Stimulated activated CD4-positive, alpha-beta T cell treated with anti-CD3 and anti-CD28 coated beads, Interleukin-15, amount 100 ng/mL, for 24 hours (primary cell): Measurements from ENCODE around the gene C11orf24.
A peak's percentile ranks its signal among the peaks of the same experiment; 100 is the strongest.
"Not testable (repeated sequence)": the region's sequence is repeated elsewhere in the genome, so short reads cannot be mapped to it uniquely, and the experiment has no call there.

Source experiments
- DNase-seq: peaks from one replicate; pipeline ENCODE4 v3.0.0-alpha.2; 2020

C11orf24 gene

GRCh38 chr11:68298659-68299516 lies 27.1 kb upstream of the C11orf24 start:
- no peak for DNase-seq

GRCh38 chr11:68297812-68298658 lies 26.3 kb upstream of the C11orf24 start:
- DNase-seq: peak; percentile 78

- no peak for DNase-seq
These were observed 25.7 kb upstream of the C11orf24 start for GRCh38 chr11:68297494-68297811.

- no peak for DNase-seq
These were observed 25.2 kb upstream of the C11orf24 start for GRCh38 chr11:68297052-68297378.

GRCh38 chr11:68296344-68297051 lies 24.7 kb upstream of the C11orf24 start:
- no peak for DNase-seq

GRCh38 chr11:68295940-68296339 lies 24.2 kb upstream of the C11orf24 start:
- no peak for DNase-seq

- no peak for DNase-seq
These were observed 23.5 kb upstream of the C11orf24 start for GRCh38 chr11:68295271-68295670.

- DNase-seq: no peak
These were observed 21.9 kb upstream of the C11orf24 start for GRCh38 chr11:68293708-68294107.

GRCh38 chr11:68289456-68289855 lies 17.7 kb upstream of the C11orf24 start:
- no peak for DNase-seq

- no peak for DNase-seq
These were observed 15.6 kb upstream of the C11orf24 start for GRCh38 chr11:68287419-68287818.

- not testable (repeated sequence) for DNase-seq
These were observed 12.8 kb upstream of the C11orf24 start for GRCh38 chr11:68284588-68284987.

GRCh38 chr11:68282861-68283230 lies 11.1 kb upstream of the C11orf24 start:
- no peak for DNase-seq

- peak; percentile 69 for DNase-seq
These were observed 10.5 kb upstream of the C11orf24 start for GRCh38 chr11:68282141-68282860.

- DNase-seq: no peak
These were observed 7.9 kb upstream of the C11orf24 start for GRCh38 chr11:68279676-68280075.

GRCh38 chr11:68276861-68277260 lies 5.1 kb upstream of the C11orf24 start:
- DNase-seq: no peak

GRCh38 chr11:68275721-68276507 lies 4.1 kb upstream of the C11orf24 start:
- DNase-seq: peak; percentile 72

GRCh38 chr11:68274306-68274705 lies 2.5 kb upstream of the C11orf24 start:
- DNase-seq: no peak

GRCh38 chr11:68273026-68273738 lies 1.4 kb upstream of the C11orf24 start:
- DNase-seq: no peak

GRCh38 chr11:68271023-68271780 lies 571 bp downstream of the C11orf24 start:
- peak; percentile 75 for DNase-seq

GRCh38 chr11:68270196-68271022 lies 1.4 kb downstream of the C11orf24 start:
- no peak for DNase-seq
